Stimulated activated memory B cell treated with anti-CD40 and anti-IgM and Interleukin-4, amounts not matched to agents 10 μg/mL and 1 μg/mL and 100 μg/mL, for 72 hours (primary cell): ENCODE measurements around the gene ROPN1B.
"Not testable (repeated sequence)": the region's sequence is repeated elsewhere in the genome, so short reads cannot be mapped to it uniquely, and the experiment has no call there.

Experiments used
- ATAC-seq: fragments of 150-1000 bp; cut with Tn5 transposase; 2 replicates; pipeline ENCODE4 v1.10.0; 2021
- H3K27ac Mint-ChIP-seq: one replicate; pipeline ENCODE4 v1.8.0; 2022; ENCODE audit warnings: mild to moderate bottlenecking, mixed read lengths
- H3K27me3 Mint-ChIP-seq: one replicate; pipeline ENCODE4 v1.8.0; 2022; ENCODE audit warnings: mixed read lengths
- H3K36me3 Mint-ChIP-seq: one replicate; pipeline ENCODE4 v1.8.0; 2022; ENCODE audit warnings: mixed read lengths
- H3K4me1 Mint-ChIP-seq: one replicate; pipeline ENCODE4 v1.8.0; 2022; ENCODE audit warnings: mixed read lengths
- H3K4me3 Mint-ChIP-seq: one replicate; pipeline ENCODE4 v1.8.0; 2022; ENCODE audit warnings: mild to moderate bottlenecking, moderate library complexity, mixed read lengths
- H3K9me3 Mint-ChIP-seq: one replicate; pipeline ENCODE4 v1.8.0; 2022; ENCODE audit warnings: mixed read lengths

Gene ROPN1B

DNA sequence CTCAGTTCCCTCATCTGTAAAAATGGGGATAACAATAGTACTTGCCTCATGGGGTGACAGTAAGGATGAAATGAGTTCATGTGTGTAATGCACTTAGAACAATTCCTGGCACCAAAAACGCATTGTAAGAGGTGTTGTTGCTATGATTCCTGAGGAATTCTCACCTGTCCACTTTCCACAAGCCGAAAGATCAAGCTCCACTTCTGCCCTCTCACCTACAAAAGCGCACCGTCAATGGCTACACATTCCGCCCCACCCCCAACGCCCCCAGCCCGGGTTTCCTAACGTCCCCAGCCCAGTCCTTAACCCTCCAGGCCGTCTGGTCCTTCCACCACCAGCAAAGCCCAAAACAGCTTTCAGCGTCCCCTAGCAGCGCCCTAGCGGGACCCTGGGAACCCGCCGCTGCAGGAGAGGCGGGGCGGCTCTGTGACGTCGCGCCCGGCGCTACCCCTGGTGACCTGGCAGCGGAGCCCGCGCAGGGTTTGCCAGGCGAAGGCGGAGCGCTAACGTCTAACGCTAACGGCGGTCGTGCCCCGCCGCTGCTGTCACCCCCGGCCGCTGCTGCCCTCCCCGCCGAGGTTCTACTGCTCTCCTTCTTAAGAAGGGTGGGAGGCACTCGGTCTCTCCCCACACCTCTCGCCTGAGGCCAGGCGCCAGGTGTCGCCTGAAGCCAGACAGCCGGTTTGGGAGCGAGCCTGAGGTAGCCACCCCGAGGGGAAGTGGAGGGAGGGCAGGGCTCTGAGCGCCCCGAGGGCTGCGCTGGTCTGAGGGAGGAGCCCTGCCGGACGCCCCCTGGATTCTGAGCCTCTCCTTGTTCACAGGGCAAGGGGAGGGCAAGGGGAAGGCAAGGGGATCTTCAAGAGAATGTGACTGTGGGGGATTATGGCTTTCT is at the start of gene ROPN1B:
ROPN1B (plus strand) TSS at position 478 of the 892 bp plus-strand sequence. CDS start 2,877 bp downstream, outside the sequence.
- H3K27ac Mint-ChIP-seq, H3K9me3 Mint-ChIP-seq, H3K4me1 Mint-ChIP-seq, H3K36me3 Mint-ChIP-seq: not testable (repeated sequence)
- peaks cover 13% of the 10 kb centered on the region for H3K27me3 Mint-ChIP-seq
- peak within 1 kb of the TSS; percentile 42 for H3K4me3 Mint-ChIP-seq
- ATAC-seq = peak; percentile 85

DNA sequence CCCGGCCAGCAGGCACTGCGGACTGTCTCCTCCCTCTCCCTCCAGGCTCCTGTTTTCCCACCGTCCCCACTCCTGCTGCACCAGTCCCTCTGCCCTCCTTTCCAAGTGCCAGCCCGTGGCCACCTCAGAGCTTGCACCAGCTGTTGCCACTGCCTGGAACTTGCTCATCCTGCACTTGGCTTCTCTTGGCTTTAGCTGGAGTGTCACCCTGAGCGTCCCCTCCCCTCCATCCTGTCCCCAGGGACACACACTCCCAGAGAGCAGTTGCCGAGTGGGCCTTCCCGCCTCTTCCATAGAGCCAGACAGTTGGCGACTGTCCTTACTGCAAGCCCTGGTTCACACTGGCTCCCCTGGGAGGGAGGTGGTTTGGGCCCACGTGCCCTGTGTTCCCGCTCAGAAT is 48.8 kb upstream of the ROPN1B start:
- Mint-ChIP-seq H3K4me1 (peaks cover 20% of the 10 kb centered on the region), H3K27ac (peak overlapping the region; percentile 5)
- H3K27me3 Mint-ChIP-seq, H3K4me3 Mint-ChIP-seq, ATAC-seq, H3K36me3 Mint-ChIP-seq, H3K9me3 Mint-ChIP-seq: not testable (repeated sequence)

- not testable (repeated sequence) for H3K9me3 Mint-ChIP-seq, H3K27me3 Mint-ChIP-seq, H3K36me3 Mint-ChIP-seq, H3K4me3 Mint-ChIP-seq, ATAC-seq
- Mint-ChIP-seq H3K27ac (peak overlapping the region; percentile 5), H3K4me1 (peaks cover 19% of the 10 kb centered on the region)
Measured at GRCh38 chr3:125920751-125921279, 48.2 kb upstream of the ROPN1B start.

DNA sequence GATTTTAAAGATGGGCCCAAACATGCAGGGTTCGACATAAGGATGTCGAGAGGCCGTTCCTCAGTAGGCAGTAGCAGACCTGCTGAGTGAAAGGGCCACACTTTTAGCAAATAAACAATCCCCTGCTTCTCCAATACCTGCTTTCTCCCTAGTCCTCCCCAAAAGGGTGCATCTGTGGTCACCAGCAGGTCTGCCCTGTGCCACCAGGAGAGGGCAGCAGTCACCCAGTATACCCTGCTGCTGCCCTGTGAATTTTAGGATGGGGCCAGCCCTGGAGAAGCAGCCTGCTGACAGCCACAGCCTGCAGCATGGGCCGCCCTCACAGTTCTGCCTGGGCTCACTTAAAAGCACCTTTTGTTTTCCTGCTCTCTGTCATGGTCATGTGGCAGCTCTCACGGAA is 47.3 kb upstream of the ROPN1B start:
- ATAC-seq, H3K27ac Mint-ChIP-seq, H3K36me3 Mint-ChIP-seq: not testable (repeated sequence)

DNA sequence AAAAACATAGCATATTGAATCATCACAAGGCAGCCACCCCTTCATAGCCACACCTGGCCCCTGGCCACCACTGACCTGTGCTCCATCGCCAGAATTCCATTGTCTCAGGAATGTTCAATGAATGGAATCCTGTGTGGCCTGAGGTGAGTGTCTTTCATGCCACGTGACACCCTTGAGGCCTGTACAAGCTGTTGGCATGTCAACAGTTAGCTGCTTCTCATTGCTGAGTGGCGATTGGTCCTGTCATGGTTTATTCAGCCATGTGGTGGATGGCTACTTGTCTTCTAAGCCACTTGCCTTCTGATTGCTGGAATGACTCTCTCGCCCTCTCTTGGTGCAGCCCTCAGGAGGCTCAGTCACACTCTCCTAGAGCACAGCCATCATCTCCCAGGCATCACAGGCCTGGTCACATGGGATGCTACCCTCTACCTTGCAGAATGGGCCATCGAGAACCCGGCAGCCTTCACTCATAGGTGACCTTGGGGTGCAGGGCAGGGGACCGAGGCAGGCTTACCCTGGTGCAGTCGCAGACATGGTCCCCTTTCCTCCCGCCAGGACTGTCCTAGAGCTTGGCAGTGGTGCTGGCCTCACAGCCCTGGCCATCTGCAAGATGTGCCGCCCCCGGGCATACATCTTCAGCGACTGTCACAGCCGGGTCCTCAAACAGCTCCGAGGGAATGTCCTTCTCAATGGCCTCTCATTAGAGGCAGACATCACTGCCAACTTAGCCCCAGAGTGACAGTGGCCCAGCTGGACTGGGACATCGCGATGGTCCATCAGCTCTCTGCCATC is 45.5 kb upstream of the ROPN1B start:
- not testable (repeated sequence) for ATAC-seq, H3K4me1 Mint-ChIP-seq, H3K27me3 Mint-ChIP-seq, H3K9me3 Mint-ChIP-seq, H3K36me3 Mint-ChIP-seq, H3K4me3 Mint-ChIP-seq, H3K27ac Mint-ChIP-seq

More for the DNA sequence above, 47.3 kb upstream of the ROPN1B start:
- H3K4me1 Mint-ChIP-seq = peaks cover 18% of the 10 kb centered on the region
- not testable (repeated sequence) for H3K4me3 Mint-ChIP-seq, H3K27me3 Mint-ChIP-seq, H3K9me3 Mint-ChIP-seq

GRCh38 chr3:125924276-125924675 is 44.7 kb upstream of the ROPN1B start:
- H3K27me3 Mint-ChIP-seq, H3K4me3 Mint-ChIP-seq, H3K9me3 Mint-ChIP-seq: not testable (repeated sequence)

DNA sequence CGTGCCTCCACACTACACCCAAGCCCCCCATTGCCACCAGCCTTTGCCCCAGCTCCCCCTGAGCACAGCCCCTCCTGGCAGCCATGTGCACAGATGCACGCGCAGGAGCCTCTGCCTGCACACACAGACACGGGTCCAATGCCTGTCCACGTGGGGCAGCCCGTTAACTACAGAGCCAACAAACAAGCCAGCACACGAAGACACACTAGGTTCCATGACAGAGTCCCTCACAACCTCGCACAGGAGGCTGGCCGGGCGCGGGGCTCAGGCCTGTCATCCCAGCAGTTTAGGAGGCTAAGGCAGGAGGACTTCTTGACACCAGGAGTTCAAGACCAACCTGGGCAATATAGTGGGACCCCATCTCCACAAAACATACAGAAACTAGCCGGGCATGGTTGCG is 43.3 kb upstream of the ROPN1B start:
- Mint-ChIP-seq H3K27me3 (peaks cover 20% of the 10 kb centered on the region), H3K4me1 (peaks cover 17% of the 10 kb centered on the region)
- not testable (repeated sequence) for H3K36me3 Mint-ChIP-seq, H3K9me3 Mint-ChIP-seq, H3K27ac Mint-ChIP-seq, ATAC-seq, H3K4me3 Mint-ChIP-seq

More at GRCh38 chr3:125924276-125924675, 44.7 kb upstream of the ROPN1B start:
- peaks cover 10% of the 10 kb centered on the region for H3K4me1 Mint-ChIP-seq
- not testable (repeated sequence) for H3K27ac Mint-ChIP-seq, H3K36me3 Mint-ChIP-seq, ATAC-seq

GRCh38 chr3:125928771-125929545 is 40.0 kb upstream of the ROPN1B start:
- not testable (repeated sequence) for H3K27ac Mint-ChIP-seq, H3K36me3 Mint-ChIP-seq, H3K9me3 Mint-ChIP-seq, H3K4me3 Mint-ChIP-seq, ATAC-seq
- peaks cover 29% of the 10 kb centered on the region for H3K27me3 Mint-ChIP-seq
- H3K4me1 Mint-ChIP-seq = peaks cover 13% of the 10 kb centered on the region

- not testable (repeated sequence) for ATAC-seq, H3K36me3 Mint-ChIP-seq, H3K9me3 Mint-ChIP-seq, H3K4me3 Mint-ChIP-seq, H3K27ac Mint-ChIP-seq
- Mint-ChIP-seq H3K27me3 (peaks cover 29% of the 10 kb centered on the region), H3K4me1 (peaks cover 13% of the 10 kb centered on the region)
Measured at GRCh38 chr3:125929765-125930164, 39.2 kb upstream of the ROPN1B start.

DNA sequence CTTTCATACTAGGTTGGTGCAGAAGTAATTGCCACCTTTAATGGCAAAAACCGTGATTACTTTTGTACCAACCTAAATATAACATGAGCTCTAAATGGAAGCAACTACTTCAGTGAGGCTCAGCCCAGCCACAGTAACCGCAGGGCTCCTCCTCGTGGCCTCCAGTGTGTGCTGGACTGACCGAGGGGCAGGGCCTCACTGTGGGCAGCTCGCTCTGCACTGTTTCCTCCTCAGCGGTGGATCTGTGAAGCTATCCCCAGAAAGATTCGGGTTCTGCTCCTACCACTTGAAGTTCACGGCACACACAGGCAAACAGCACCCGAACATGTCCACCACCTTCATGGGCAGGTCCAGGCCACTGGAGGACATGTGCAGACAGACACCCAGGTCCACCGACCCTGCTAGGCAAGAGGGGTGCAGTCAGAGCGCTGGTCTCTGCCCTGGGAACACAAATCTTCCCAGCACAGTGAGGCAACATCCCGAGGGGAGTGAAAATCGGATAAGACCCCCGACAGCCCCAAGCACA is 37.6 kb upstream of the ROPN1B start:
- peaks cover 13% of the 10 kb centered on the region for H3K4me1 Mint-ChIP-seq

DNA sequence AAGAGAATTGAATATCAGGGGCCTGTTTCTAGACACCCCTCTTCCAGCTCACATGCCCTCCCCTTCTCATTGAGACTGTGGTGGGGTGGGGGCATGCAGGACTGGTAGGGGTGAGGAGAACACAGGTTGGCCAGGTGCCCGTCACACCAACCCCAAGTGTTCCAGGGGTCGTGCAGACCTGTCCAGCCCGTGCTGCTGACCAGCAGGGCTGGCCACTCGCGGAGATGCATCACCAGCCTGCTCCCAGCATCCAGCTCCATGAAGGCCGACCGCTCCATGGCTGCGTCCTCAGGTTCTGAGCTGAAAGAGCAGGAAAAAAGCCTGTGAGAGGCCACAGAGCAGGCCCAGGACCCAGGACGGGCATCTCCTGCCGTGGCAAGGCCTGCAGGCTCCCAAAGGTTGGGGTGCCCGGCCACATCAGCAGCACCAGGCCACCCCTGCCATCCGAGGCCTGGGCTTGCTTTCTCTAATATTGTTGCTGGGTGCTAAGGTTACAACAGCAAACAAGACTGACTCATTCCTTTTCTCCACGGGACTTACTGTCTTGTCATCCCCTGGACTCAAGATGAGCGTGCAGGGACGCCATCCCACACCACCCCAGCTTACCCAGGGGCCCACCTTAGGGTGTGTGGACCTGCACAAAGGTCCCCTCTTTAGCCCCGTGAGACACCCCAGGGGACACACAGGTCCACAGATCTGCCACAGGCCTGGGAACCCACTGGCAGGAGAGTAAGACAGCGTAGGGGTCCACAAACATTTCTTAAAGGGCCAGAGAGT is 35.4 kb upstream of the ROPN1B start:
- not testable (repeated sequence) for H3K4me3 Mint-ChIP-seq, ATAC-seq, H3K9me3 Mint-ChIP-seq, H3K27ac Mint-ChIP-seq, H3K36me3 Mint-ChIP-seq
- peaks cover 13% of the 10 kb centered on the region for H3K4me1 Mint-ChIP-seq
- peaks cover 39% of the 10 kb centered on the region for H3K27me3 Mint-ChIP-seq

More for the DNA sequence above, 37.6 kb upstream of the ROPN1B start:
- not testable (repeated sequence) for H3K9me3 Mint-ChIP-seq, ATAC-seq, H3K36me3 Mint-ChIP-seq, H3K27ac Mint-ChIP-seq, H3K4me3 Mint-ChIP-seq
- peaks cover 35% of the 10 kb centered on the region for H3K27me3 Mint-ChIP-seq

DNA sequence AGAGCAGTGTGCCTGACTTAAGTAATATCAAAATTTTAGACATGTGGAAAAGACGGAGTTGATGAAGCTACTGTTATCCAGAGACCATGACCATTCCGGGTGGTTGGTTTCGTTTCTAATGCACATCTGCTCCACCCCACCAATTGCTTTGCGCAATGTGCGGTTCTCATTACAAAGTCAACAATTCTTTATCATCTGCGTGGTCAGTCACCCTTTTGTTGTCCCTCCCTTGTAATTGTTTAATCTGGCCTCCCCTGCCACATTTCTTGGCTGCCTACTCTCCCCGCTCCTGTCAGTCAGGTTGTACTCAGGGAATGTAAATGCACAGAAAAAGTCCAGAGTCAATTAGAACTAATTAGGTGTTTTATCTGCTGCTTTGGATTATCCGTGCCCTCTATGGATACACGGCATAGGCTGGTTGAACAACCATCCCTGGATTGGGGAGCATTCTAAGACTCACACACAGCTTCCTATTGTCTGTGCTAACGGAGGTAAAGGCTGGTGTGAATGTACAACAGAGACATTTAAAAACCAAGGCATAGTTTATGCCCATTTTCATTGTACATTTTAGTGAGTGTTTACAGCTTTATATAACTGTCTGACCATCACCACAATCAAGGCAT is 33.6 kb upstream of the ROPN1B start:
- not testable (repeated sequence) for ATAC-seq

DNA sequence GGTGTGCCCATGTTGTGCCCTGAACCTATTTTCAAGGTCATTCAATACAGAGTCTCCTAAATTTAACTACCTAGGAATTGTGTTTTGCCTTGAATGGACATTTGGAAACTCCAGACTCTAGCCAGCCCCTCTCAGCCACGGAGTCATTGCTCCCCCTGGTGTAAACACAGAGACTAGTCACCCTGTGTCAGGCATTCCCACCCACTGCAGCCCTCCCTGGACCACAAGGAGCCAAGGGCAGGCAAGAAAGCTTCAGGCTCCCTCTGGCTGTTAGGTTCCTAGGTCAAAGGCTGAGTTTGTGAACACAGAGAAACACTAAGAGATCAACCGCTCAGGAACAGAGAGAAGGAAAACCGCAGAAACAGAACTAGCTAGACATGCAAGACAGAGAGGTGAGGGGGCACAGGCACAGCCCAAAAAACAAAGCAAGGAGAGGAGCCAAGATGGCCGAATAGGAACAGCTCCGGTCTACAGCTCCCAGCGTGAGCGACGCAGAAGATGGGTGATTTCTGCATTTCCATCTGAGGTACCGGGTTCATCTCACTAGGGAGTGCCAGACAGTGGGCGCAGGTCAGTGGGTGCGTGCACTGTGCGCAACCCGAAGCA is 32.7 kb upstream of the ROPN1B start:
- H3K4me1 Mint-ChIP-seq, H3K27ac Mint-ChIP-seq, ATAC-seq, H3K4me3 Mint-ChIP-seq, H3K36me3 Mint-ChIP-seq, H3K9me3 Mint-ChIP-seq: not testable (repeated sequence)
- peaks cover 19% of the 10 kb centered on the region for H3K27me3 Mint-ChIP-seq

More for the DNA sequence above, 33.6 kb upstream of the ROPN1B start:
- H3K27ac Mint-ChIP-seq, H3K9me3 Mint-ChIP-seq, H3K4me3 Mint-ChIP-seq, H3K36me3 Mint-ChIP-seq, H3K4me1 Mint-ChIP-seq: not testable (repeated sequence)
- peaks cover 21% of the 10 kb centered on the region for H3K27me3 Mint-ChIP-seq
